ENCODE measurements around the gene CHI3L1. TPM values are rescaled to one million over a fixed set of nuclear protein-coding genes. Genes with fewer than 3 reads are reported as not detected.
"Not testable (repeated sequence)": the region's sequence is repeated elsewhere in the genome, so short reads cannot be mapped to it uniquely, and the experiment has no call there.

The CHI3L1 gene
- not detected for total RNA-seq

- POLR2A ChIA-PET, result interaction anchor here (0.6 kb wide), 1 partner anchor 1518 kb away, joined by 5 read pairs; no protein-coding TSS in a partner anchor
- CTCF ChIA-PET, result no interaction called here
These were observed at the start of gene CHI3L1 for GRCh38 chr1:203186446-203187303. CHI3L1 (minus strand) TSS chr1:203186704; CDS start chr1:203186623, 81 bp downstream.

DNA sequence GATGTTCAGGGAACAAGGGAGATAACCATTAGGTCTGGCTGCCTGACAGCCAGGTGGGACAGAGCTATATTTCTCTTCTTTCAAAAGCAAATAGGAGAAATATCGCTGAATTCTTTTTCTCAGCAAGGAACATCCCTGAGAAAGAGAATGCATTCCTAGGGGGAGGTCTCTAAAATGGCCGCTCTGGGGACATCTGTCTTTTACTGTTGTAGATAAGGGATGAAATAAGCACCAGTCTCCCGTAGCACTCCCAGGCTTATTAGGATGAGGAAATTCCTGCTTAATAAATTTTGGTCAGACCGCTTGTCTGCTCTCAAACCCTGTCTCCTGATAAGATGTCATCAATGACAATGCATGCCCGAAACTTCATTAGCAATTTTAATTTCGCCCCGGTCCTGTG is 48.4 kb upstream of the CHI3L1 start:
- CTCF ChIA-PET, POLR2A ChIA-PET: not testable (repeated sequence)

GRCh38 chr1:203229471-203230135 is 43.1 kb upstream of the CHI3L1 start, which contains the start of gene CHIT1:
CHIT1 (minus strand) TSS chr1:203229673; CDS start chr1:203229636, 37 bp downstream.
- POLR2A ChIA-PET, result no interaction called here
- CTCF ChIA-PET, result no interaction called here

- CTCF ChIA-PET, result no interaction called here
- POLR2A ChIA-PET, result no interaction called here
These were observed 42.2 kb upstream of the CHI3L1 start for GRCh38 chr1:203228670-203229069.

DNA sequence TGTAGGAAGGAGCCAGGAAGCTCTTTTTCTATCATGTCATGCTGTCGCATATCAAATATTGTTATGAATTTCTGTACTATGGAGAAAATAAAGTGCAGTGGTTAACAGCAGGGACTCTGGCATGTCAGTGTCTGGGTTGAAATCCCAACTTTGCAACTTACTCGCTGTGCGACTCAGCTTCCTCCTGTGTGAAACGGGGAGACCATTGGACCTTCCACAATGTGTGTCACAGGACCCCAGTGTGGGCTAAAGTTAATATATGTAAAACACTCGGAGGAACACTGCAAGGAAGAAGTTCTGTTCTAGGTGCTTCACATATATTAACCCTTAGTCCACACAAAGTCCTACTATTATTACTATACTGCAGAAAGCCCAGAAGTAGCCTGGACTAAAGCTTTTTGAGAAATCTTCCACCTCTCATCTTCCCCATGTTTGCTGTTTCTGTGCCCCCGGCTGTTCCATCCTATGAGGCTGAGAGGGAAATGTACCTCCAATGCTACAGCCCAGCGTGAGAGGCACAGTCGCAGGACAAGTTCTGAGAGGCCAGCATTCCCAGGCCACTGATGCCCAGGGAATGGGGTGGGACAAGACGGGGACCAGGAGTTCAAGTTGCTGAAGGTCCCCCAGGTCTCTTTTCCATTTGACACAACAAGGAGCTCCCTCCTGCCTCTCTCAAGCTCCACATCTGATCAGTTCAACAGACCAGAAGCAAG is 41.0 kb upstream of the CHI3L1 start:
- CTCF ChIA-PET, result no interaction called here
- POLR2A ChIA-PET, result no interaction called here

GRCh38 chr1:203225071-203225470 is 38.6 kb upstream of the CHI3L1 start:
- ChIA-PET POLR2A (no interaction called here), CTCF (interaction anchor here (1.4 kb wide), 1 partner anchor 53 kb away, joined by 4 read pairs; no protein-coding TSS in a partner anchor)

GRCh38 chr1:203223012-203223775 is 36.7 kb upstream of the CHI3L1 start:
- POLR2A ChIA-PET, result no interaction called here
- CTCF ChIA-PET, result interaction anchor here (0.5 kb wide), 1 partner anchor 878 kb away, joined by 3 read pairs; no protein-coding TSS in a partner anchor

GRCh38 chr1:203219934-203220333 is 33.4 kb upstream of the CHI3L1 start:
- ChIA-PET CTCF (interaction anchor here (0.5 kb wide), 1 partner anchor 418 kb away, joined by 5 read pairs; no protein-coding TSS in a partner anchor), POLR2A (no interaction called here)

GRCh38 chr1:203219171-203219570 is 32.7 kb upstream of the CHI3L1 start:
- CTCF ChIA-PET, result interaction anchor here (2.1 to 2.5 kb wide), 2 partner anchors 49 to 180 kb away, joined by 7 to 9 read pairs; no protein-coding TSS in a partner anchor
- POLR2A ChIA-PET, result no interaction called here

DNA sequence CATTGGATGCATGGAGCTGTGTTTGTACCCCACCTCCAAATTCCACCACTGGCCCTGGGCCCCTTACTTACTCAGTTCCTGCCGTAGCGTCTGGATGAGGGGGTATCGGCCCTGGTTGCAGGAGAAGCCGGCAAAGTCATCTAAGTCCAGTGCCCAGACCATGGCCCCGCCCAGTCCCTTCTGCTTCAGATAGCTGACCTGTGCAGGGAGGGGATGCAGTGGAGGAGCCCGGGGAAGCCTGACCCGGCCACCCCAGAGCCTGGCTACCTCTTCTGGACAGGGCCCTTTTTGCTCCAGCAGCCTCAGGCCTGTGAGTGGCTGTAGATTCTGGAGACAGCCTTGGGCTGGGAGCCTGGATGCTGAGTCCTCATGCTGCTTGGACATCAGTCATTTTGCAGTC is 31.2 kb upstream of the CHI3L1 start:
- ChIA-PET POLR2A (no interaction called here), CTCF (interaction anchor here (2.1 to 2.7 kb wide), 3 partner anchors 14 to 178 kb away, joined by 7 to 9 read pairs (median 9); no protein-coding TSS in a partner anchor)

DNA sequence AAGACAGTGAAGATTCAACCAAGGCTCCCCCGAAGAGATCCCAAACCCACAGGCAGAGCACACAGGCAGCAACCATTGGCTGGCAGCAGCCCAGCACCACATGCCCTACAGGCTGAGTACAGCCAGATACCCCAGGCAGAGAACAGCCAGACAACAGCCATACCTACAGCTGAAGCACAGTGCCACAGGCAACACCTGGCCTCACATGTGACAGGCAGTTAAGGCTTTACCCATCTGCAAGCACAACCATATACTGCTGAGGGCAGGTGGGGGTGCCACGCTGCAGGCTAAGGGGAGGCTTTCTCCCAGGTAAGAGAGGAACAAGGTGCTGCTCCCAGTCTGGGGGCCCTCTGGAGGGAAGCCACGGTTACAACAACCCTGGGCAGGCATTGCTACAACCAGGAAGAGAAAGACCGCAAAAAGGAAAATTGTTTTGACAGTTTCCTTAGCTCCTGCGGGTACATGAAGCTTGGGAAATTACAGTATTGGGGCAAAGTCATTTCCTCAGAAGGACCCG is 30.7 kb upstream of the CHI3L1 start:
- ChIA-PET POLR2A (no interaction called here), CTCF (interaction anchor here (1.0 to 2.7 kb wide), 5 partner anchors 13 to 189 kb away, joined by 3 to 9 read pairs (median 7); no protein-coding TSS in a partner anchor)

GRCh38 chr1:203216274-203217138 is 30.0 kb upstream of the CHI3L1 start:
- ChIA-PET CTCF (interaction anchor here (0.6 to 3.2 kb wide), 15 partner anchors 9 to 203 kb away, joined by 3 to 34 read pairs (median 3); no protein-coding TSS in a partner anchor), POLR2A (no interaction called here)

- ChIA-PET CTCF (interaction anchor here (0.8 to 3.2 kb wide), 10 partner anchors 8 to 188 kb away, joined by 3 to 34 read pairs (median 4); no protein-coding TSS in a partner anchor), POLR2A (no interaction called here)
These were observed 29.1 kb upstream of the CHI3L1 start for GRCh38 chr1:203215573-203215972.

DNA sequence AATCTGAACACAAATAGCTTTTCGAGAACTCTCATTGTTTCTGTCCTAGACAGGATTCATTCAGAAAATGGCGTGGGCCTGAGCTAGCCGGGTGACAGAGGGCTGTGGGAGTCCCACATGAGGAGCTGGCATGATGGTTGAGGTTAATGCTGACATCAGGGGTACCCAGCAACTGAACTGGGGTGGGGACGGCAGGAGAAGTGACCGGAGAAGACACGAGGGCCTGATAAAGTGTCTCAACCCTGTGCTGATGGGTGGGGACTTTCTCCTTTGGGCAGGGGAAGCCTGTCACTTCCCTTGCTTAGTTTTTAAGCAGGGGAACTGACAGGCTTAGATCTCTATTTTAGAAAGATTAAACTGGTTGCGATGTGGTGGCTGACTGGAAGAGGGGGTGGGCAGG is 28.4 kb upstream of the CHI3L1 start:
- ChIA-PET POLR2A (no interaction called here), CTCF (interaction anchor here (1.1 to 3.2 kb wide), 2 partner anchors 172 to 175 kb away, joined by 3 to 34 read pairs; no protein-coding TSS in a partner anchor)

- CTCF ChIA-PET, result no interaction called here
- POLR2A ChIA-PET, result no interaction called here
These were observed 26.6 kb upstream of the CHI3L1 start for GRCh38 chr1:203213126-203213525.

DNA sequence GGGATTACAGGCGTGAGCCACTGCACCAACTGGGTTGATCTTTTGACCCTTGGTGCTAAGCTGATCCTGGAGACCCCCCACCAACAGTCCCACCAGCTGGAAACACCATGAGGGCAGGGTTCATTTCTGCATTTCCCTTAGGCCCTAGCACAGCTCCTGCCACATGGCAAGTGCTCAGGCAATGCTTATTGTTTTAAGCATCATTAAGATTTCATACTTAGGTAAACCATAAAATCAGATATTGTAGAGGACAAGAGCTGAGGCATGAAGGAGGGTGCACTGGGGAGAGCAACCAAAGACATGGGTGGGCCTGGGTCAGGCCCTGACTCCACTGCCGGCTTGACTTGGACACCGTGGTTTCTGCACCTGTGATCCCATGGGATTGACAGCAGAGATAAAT is 25.3 kb upstream of the CHI3L1 start:
- ChIA-PET CTCF (interaction anchor here (1.5 kb wide), 1 partner anchor 172 kb away, joined by 6 read pairs; no protein-coding TSS in a partner anchor), POLR2A (no interaction called here)

DNA sequence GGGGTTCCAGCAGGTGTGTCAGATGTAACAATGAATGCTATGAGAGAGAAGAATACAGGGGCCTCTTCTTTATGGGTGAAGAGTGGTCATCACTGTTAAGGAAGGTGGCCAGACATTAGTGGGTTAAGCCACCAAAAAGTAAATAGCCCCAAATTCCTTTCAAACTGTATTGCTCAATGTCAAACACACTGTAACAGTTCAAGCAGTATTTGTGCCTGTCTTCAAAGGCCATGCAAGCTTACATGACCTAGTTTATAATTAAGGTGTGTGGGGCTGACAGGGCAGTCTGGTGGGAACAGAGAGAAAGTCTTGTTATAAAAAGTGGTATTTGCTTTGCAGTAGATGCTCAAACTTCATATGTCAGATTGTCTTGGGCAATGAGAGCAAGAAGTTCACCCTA is 24.5 kb upstream of the CHI3L1 start:
- CTCF ChIA-PET, result interaction anchor here (1.5 kb wide), 1 partner anchor 171 kb away, joined by 6 read pairs; no protein-coding TSS in a partner anchor

GRCh38 chr1:203210350-203210749 is 23.8 kb upstream of the CHI3L1 start:
- ChIA-PET CTCF (interaction anchor here (1.5 kb wide), 1 partner anchor 171 kb away, joined by 6 read pairs; no protein-coding TSS in a partner anchor), POLR2A (no interaction called here)

More for the DNA sequence above, 24.5 kb upstream of the CHI3L1 start:
- POLR2A ChIA-PET, result no interaction called here
